GM23248 (cell line): ENCODE results near the gene KRTAP10-3. TPM values are rescaled to one million over a fixed set of nuclear protein-coding genes. Genes with fewer than 3 reads are reported as not detected.

Source experiments
- DNase-seq: peaks from one replicate; pipeline ENCODE4 v3.0.0-alpha.2; 2015
- H2AFZ ChIP-seq: fragments of 200-600 bp; sonication (generic); 2 replicates; pipeline ENCODE4 v1.6.1; 2016; ENCODE audit warnings: antibody characterized with exemption
- H3F3A ChIP-seq: fragments of 200-600 bp; sonication (generic); 2 replicates; pipeline ENCODE4 v1.6.1; 2016; ENCODE audit warnings: mild to moderate bottlenecking, antibody characterized with exemption, mixed run types; ENCODE audit not compliant: insufficient read depth
- H3K27ac ChIP-seq: fragments of 200-600 bp; sonication (generic); 2 replicates; pipeline ENCODE4 v1.5.1; 2016; ENCODE audit warnings: mild to moderate bottlenecking
- H3K27me3 ChIP-seq: fragments of 200-600 bp; sonication (generic); replicated peaks from 2 replicates; pipeline ENCODE4 v1.6.1; 2016; ENCODE audit warnings: mild to moderate bottlenecking; ENCODE audit not compliant: insufficient read depth
- H3K36me3 ChIP-seq: fragments of 200-600 bp; sonication (generic); 2 replicates; pipeline ENCODE4 v1.6.1; 2016; ENCODE audit warnings: low read depth, mild to moderate bottlenecking
- H3K4me1 ChIP-seq: fragments of 200-600 bp; sonication (generic); 2 replicates; pipeline ENCODE4 v1.6.1; 2016; ENCODE audit warnings: mild to moderate bottlenecking; ENCODE audit not compliant: insufficient read depth
- H3K4me2 ChIP-seq: fragments of 200-600 bp; sonication (generic); one replicate; pipeline ENCODE4 v1.6.1; 2016; ENCODE audit warnings: mild to moderate bottlenecking; ENCODE audit not compliant: unreplicated experiment
- H3K4me3 ChIP-seq: fragments of 200-600 bp; sonication (generic); 2 replicates; pipeline ENCODE4 v1.5.1; 2016; ENCODE audit warnings: mild to moderate bottlenecking
- H3K79me2 ChIP-seq: fragments of 200-600 bp; sonication (generic); 2 replicates; pipeline ENCODE4 v1.6.1; 2016; ENCODE audit warnings: mild to moderate bottlenecking; ENCODE audit not compliant: insufficient read depth
- H3K9ac ChIP-seq: fragments of 200-600 bp; sonication (generic); 2 replicates; pipeline ENCODE4 v1.6.1; 2016; ENCODE audit warnings: mild to moderate bottlenecking
- H3K9me2 ChIP-seq: fragments of 200-600 bp; sonication (generic); 2 replicates; pipeline ENCODE4 v1.6.1; 2016; ENCODE audit warnings: mixed run types, mild to moderate bottlenecking, moderate library complexity; ENCODE audit not compliant: insufficient read depth
- H3K9me3 ChIP-seq: fragments of 200-600 bp; sonication (generic); one replicate; pipeline ENCODE4 v1.6.1; 2017; ENCODE audit warnings: low read depth
- H4K20me1 ChIP-seq: fragments of 200-600 bp; sonication (generic); 2 replicates; pipeline ENCODE4 v1.6.0; 2016; ENCODE audit not compliant: insufficient read depth
- EZH2 ChIP-seq: fragments of 200-600 bp; sonication (generic); IDR thresholded peaks from 2 replicates; pipeline ENCODE4 v1.6.1; 2018; ENCODE audit warnings: antibody characterized with exemption, mild to moderate bottlenecking; ENCODE audit not compliant: insufficient read depth, poor library complexity, severe bottlenecking
- EZH2phosphoT487 ChIP-seq: fragments of 200-600 bp; sonication (generic); IDR thresholded peaks from 2 replicates; pipeline ENCODE4 v1.6.1; 2018; ENCODE audit warnings: antibody characterized with exemption, moderate library complexity, mild to moderate bottlenecking, low read depth; ENCODE audit not compliant: insufficient read depth
- WGBS, 2 experiments: methylation state at CpG; one replicate each; pipeline ENCODE4 v1.1.6; 2015 to 2017; ENCODE audit warnings: low lambda C conversion rate in 2 of 2, low coverage in 1 of 2; ENCODE audit errors: missing lambda C conversion rate in 2 of 2; 5-methylcytosine and 5-hydroxymethylcytosine counted together
- in situ Hi-C: fragments of 300-500 bp; cut with MboI; formaldehyde crosslinking; loops from 2 replicates; pipeline ENCODE4 v1.15.0; 2020
- polyA plus RNA-seq: library from polyadenylated mRNA; unstranded; fragments of >200 nt; fragmentation: Nextera tagmentation; extraction: Ambion mirVana; gene quantifications from 2 replicates; pipeline ENCODE4 v1.2.1, GENCODE V29; 2016
- total RNA-seq: library from RNA; depleted of rRNA; stranded (reverse); fragments of >200 nt; shearing (Covaris generic); gene quantifications from 2 replicates; pipeline ENCODE4 v1.2.3, GENCODE V29; 2014

KRTAP10-3 gene
- total and polyA plus RNA-seq, 2 experiments from 2014 or later = not detected

DNA sequence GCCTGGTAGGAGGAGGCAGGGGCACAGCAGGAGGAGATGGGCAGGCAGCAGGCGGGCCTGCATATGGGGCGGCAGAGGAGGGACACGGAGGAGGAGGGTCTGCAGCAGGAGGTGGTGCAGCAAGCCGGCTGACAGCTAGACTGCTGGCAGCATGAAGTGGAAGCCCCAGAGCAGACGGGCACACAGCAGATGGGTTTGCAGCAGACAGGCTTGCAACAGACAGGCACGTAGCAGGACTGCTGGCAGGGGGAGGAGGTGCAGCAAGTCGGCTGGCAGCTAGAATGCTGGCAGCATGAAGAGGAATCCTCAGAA, 21.2 kb upstream of the KRTAP10-3 start:
- no peak overlapping the region for H3K9ac ChIP-seq
- no peak overlapping the region for H3K4me2 ChIP-seq
- H3K79me2 ChIP-seq = no peaks in the 10 kb centered on the region
- no peak overlapping the region for H2AFZ ChIP-seq
- WGBS, 2 experiments = 46 to 48% methylated on average over 7 of the region's 7 CpGs
- no peaks in the 10 kb centered on the region for H3F3A ChIP-seq
- H3K27me3 ChIP-seq = no peaks in the 10 kb centered on the region; the same call in 1 of the 2 replicates
- H3K36me3 ChIP-seq = no peaks in the 10 kb centered on the region
- no peak overlapping the region for H3K4me3 ChIP-seq
- TF ChIP-seq EZH2 (no peak), EZH2phosphoT487 (no peak)
- H3K9me3 ChIP-seq = no peaks in the 10 kb centered on the region
- no peak overlapping the region for H3K27ac ChIP-seq
- no peaks in the 10 kb centered on the region for H4K20me1 ChIP-seq
- H3K4me1 ChIP-seq = no peaks in the 10 kb centered on the region
- no peak for DNase-seq
- in situ Hi-C loops = loop anchor here (25.0 kb wide), 1 partner anchor 517 kb away; no protein-coding TSS in a partner anchor
- no peaks in the 10 kb centered on the region for H3K9me2 ChIP-seq

DNA sequence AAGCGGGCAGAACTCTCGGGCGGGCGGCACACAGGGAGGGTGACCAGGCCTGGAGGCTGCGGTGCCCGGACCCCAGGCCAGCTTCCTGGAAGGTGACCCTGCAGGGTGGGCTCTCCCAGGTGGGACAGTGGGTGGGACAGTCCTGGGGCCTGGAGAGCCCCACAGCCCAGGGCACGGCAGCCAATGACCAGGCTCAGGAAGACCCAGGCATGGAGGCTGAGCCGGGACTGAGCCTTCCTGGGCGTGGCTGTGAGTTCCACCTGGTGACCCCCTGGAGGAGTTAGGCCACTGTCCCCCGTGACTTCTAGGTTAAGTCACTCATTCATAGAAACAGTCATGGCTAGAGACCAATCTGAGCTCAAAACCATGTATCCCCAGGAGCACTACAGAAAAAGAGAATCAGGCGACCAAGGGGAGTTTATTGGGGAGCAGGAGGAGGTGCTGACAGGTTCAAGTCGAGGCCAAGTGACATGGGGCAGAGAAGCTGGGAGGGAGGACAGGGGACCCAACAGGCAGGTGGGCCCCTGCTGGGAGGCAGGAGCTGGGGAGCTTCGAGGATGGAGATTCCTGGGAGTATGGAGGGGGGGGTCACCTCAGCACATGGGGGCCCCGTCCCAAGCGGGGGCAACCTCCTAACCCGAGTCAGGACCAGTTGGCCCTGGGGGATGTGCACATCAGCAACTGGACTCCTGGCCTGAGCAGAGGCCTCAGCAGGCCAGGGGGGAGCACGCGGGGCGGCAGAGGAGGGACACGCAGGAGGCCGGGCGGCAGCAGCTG, 20.6 kb upstream of the KRTAP10-3 start:
- no peaks in the 10 kb centered on the region for H3K79me2 ChIP-seq
- WGBS, 2 experiments = 45 to 46% methylated on average over 17 to 22 of the region's 22 CpGs
- H3K27me3 ChIP-seq = no peaks in the 10 kb centered on the region; the same call in 1 of the 2 replicates
- no peak overlapping the region for H3K9ac ChIP-seq
- no peaks in the 10 kb centered on the region for H3F3A ChIP-seq
- DNase-seq = no peak
- TF ChIP-seq EZH2 (no peak), EZH2phosphoT487 (no peak)
- no peak overlapping the region for H2AFZ ChIP-seq
- H3K9me2 ChIP-seq = no peaks in the 10 kb centered on the region
- H3K36me3 ChIP-seq = no peaks in the 10 kb centered on the region
- no peaks in the 10 kb centered on the region for H4K20me1 ChIP-seq
- no peaks in the 10 kb centered on the region for H3K9me3 ChIP-seq
- no peaks in the 10 kb centered on the region for H3K4me1 ChIP-seq
- no peak overlapping the region for H3K4me2 ChIP-seq
- no peak overlapping the region for H3K27ac ChIP-seq
- no peak overlapping the region for H3K4me3 ChIP-seq
- in situ Hi-C loops = loop anchor here (25.0 kb wide), 1 partner anchor 517 kb away; no protein-coding TSS in a partner anchor

DNA sequence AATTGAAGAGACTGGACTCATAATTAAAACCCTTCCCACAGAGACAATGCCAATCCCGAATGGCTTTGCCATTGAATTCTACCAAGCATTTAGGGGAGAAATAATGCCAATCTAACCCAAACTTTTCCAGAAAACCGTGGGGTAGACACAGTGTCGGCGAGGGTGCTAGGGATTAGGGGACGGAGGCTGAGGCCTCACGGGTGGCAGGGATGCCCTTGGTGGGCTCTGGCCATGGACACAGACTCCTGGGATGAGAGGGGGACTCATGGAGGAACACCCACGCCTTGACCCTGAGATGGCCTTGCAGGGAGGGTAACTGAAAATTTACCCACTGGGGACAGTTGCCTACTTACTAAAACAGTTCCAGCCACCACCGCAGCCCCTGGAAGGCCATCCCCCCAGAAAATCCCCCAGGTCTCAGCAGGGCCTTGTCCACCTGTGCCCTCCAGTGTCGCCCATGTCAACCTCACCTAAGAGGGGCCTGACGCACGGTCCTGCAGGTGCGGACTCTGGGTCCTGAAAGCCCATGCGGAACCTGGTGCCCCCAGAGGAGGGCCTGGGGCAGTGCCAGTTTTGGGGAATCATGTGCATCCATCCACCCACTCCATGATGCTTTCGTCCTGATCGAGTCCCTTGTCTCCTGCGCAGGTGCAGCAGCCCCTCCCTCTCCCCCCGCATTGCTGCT, 19.9 kb upstream of the KRTAP10-3 start:
- H3K4me3 ChIP-seq = no peak overlapping the region
- no peak for TF ChIP-seq EZH2
- no peak for TF ChIP-seq EZH2phosphoT487
- H3F3A ChIP-seq = no peaks in the 10 kb centered on the region
- in situ Hi-C loops = loop anchor here (25.0 kb wide), 1 partner anchor 516 kb away; no protein-coding TSS in a partner anchor
- H3K4me1 ChIP-seq = no peaks in the 10 kb centered on the region
- DNase-seq = no peak
- H3K9ac ChIP-seq = no peak overlapping the region
- H3K9me2 ChIP-seq = no peaks in the 10 kb centered on the region
- peaks cover under 1% of the 10 kb centered on the region; the same call in 1 of the 2 replicates for H3K27me3 ChIP-seq
- H3K4me2 ChIP-seq = no peak overlapping the region
- H4K20me1 ChIP-seq = no peaks in the 10 kb centered on the region
- H2AFZ ChIP-seq = no peak overlapping the region
- 50 to 59% methylated on average over 17 of the region's 17 CpGs for WGBS, 2 experiments
- H3K36me3 ChIP-seq = no peaks in the 10 kb centered on the region
- H3K27ac ChIP-seq = no peak overlapping the region
- H3K79me2 ChIP-seq = no peaks in the 10 kb centered on the region
- H3K9me3 ChIP-seq = no peaks in the 10 kb centered on the region

DNA sequence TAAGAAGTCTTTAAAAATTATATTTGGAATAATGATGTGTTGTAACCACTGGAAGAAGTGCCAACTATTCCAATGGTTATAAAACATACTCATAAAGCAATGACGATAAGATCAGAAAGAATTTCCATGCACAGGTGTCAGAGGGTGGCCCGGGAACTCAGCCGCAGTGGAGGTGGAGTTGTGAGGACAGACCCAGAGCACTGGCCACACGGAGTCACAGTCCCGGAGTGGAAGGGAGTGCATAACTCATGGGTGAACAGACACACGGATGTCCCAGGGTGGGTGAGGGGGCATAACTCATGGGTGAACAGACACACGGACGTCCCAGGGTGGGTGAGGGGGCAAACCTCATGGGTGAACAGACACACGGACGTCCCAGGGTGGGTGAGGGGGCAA, 17.4 kb upstream of the KRTAP10-3 start:
- H3K27me3 ChIP-seq = peaks cover 5% of the 10 kb centered on the region; the same call in 1 of the 2 replicates
- H4K20me1 ChIP-seq = no peaks in the 10 kb centered on the region
- in situ Hi-C loops = loop anchor here (25.0 kb wide), 1 partner anchor 514 kb away; no protein-coding TSS in a partner anchor
- no peaks in the 10 kb centered on the region for H3K4me1 ChIP-seq
- no peaks in the 10 kb centered on the region for H3F3A ChIP-seq
- H2AFZ ChIP-seq = no peak overlapping the region
- no peak overlapping the region for H3K4me2 ChIP-seq
- H3K9ac ChIP-seq = no peak overlapping the region
- H3K9me3 ChIP-seq = no peaks in the 10 kb centered on the region
- no peaks in the 10 kb centered on the region for H3K9me2 ChIP-seq
- no peak overlapping the region for H3K27ac ChIP-seq
- no peak for DNase-seq
- H3K36me3 ChIP-seq = no peaks in the 10 kb centered on the region
- H3K79me2 ChIP-seq = no peaks in the 10 kb centered on the region
- WGBS, 2 experiments = 46 to 56% methylated on average over 10 of the region's 10 CpGs
- no peak overlapping the region for H3K4me3 ChIP-seq
- TF ChIP-seq EZH2 (no peak), EZH2phosphoT487 (no peak)
